Lower lobe of right lung (tissue), 2 donors: ENCODE measurements around the gene ETHE1. TPM values are rescaled to one million over a fixed set of nuclear protein-coding genes. Genes with fewer than 3 reads are reported as not detected.

Experiments
- ATAC-seq, 2 donors: fragments of 200-7000 bp; cut with Tn5 transposase; one replicate each; pipeline ENCODE4 v1.9.1; 2020 to 2022; ENCODE audit warnings: mild to moderate bottlenecking in 2 of 2, moderate library complexity in 2 of 2
- DNase-seq: peaks from one replicate; pipeline ENCODE4 v3.0.0-alpha.2; 2020
- H3K27ac ChIP-seq: fragments of 200-600 bp; one replicate; pipeline ENCODE4 v1.8.0; 2022
- H3K27me3 ChIP-seq: fragments of 200-600 bp; one replicate; pipeline ENCODE4 v1.8.0; 2022; ENCODE audit warnings: low read depth
- H3K36me3 ChIP-seq: fragments of 200-600 bp; one replicate; pipeline ENCODE4 v1.8.0; 2022; ENCODE audit warnings: mild to moderate bottlenecking
- H3K4me1 ChIP-seq: fragments of 200-600 bp; one replicate; pipeline ENCODE4 v1.8.0; 2022
- H3K4me3 ChIP-seq: fragments of 200-600 bp; one replicate; pipeline ENCODE4 v1.8.0; 2022; ENCODE audit warnings: mild to moderate bottlenecking
- H3K9me3 ChIP-seq: fragments of 200-600 bp; one replicate; pipeline ENCODE4 v1.8.0; 2022
- intact Hi-C: fragments of 100-400 bp; cut with DNase I; formaldehyde crosslinking; loops from one replicate; pipeline ENCODE4 v1.11.0; 2022
- total RNA-seq: library from RNA; stranded (reverse); fragmentation: NEBNext Ultra II Directional; extraction: Animal tissue kit (Norgen Biotek cat#: 25700); gene quantifications from one replicate; pipeline ENCODE4 v1.2.1, GENCODE V29; 2021
- TF ChIP-seq, protein P1 (sequence below): fragments of 200-600 bp; IDR thresholded peaks from one replicate; pipeline ENCODE4 v1.8.0; 2022; ENCODE audit warnings: antibody characterized with exemption, mild to moderate bottlenecking
- donor health status: DM: no; HTN: yes; CAD: no; lungs with severe emphysema.

The ETHE1 gene
- total RNA-seq, 1 donor from 2014 or later = 47.4 TPM

DNA sequence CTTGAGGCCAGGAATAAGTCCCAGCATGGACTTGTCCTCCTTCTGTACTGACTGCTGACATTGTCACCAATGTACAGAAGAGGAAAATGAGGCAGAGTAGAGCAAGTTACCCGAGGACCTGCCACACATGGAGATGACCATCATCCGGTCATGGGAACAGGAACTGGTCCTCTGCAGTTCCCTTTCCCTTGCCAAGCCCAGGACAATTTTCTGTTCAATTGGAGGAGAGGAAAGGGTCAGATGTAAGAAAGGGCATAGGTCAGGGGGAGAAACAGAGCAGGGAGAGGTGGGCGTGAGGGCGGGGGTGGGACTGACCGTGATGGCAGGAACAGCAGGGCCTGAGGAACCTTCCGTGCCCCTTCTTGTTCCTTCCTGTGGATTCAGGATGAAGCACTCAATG lies 41.0 kb downstream of the ETHE1 start:
- Histone ChIP-seq H3K27ac (no peak overlapping the region), H3K36me3 (no peaks in the 10 kb centered on the region), H3K4me1 (no peaks in the 10 kb centered on the region), H3K9me3 (no peaks in the 10 kb centered on the region), H3K27me3 (no peaks in the 10 kb centered on the region), H3K4me3 (no peak overlapping the region)
- ATAC-seq (peak in 1 of 2 donors; percentile 17), DNase-seq (no peak)
- TF ChIP-seq, protein P1, sequence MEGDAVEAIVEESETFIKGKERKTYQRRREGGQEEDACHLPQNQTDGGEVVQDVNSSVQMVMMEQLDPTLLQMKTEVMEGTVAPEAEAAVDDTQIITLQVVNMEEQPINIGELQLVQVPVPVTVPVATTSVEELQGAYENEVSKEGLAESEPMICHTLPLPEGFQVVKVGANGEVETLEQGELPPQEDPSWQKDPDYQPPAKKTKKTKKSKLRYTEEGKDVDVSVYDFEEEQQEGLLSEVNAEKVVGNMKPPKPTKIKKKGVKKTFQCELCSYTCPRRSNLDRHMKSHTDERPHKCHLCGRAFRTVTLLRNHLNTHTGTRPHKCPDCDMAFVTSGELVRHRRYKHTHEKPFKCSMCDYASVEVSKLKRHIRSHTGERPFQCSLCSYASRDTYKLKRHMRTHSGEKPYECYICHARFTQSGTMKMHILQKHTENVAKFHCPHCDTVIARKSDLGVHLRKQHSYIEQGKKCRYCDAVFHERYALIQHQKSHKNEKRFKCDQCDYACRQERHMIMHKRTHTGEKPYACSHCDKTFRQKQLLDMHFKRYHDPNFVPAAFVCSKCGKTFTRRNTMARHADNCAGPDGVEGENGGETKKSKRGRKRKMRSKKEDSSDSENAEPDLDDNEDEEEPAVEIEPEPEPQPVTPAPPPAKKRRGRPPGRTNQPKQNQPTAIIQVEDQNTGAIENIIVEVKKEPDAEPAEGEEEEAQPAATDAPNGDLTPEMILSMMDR = no peak
- intact Hi-C loops = no loop called here

DNA sequence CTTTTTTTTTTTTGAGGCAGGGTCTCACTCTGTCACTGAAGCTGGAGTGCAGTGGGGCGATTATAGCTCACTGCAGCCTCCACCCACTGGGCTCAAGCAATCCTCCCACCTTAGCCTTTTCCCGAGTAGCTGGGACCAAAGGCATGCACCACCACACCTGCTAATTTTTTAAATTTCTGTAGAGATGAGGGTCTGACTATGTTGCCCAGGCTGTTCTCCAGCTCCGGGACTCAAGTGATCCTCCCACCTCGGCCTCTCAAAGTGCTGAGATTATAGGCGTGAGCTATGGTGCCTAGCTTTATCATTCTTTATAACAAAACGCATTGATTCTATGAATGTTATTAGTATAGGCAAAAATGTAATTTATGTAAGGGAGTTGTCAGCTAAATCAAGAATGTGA lies 43.7 kb downstream of the ETHE1 start:
- Histone ChIP-seq H3K27ac (no peak overlapping the region), H3K36me3 (no peaks in the 10 kb centered on the region), H3K27me3 (no peaks in the 10 kb centered on the region), H3K4me1 (no peaks in the 10 kb centered on the region), H3K4me3 (no peak overlapping the region), H3K9me3 (no peaks in the 10 kb centered on the region)
- DNase-seq = no peak
- TF ChIP-seq, protein P1 = no peak
- ATAC-seq = no peak
- intact Hi-C loops = no loop called here

DNA sequence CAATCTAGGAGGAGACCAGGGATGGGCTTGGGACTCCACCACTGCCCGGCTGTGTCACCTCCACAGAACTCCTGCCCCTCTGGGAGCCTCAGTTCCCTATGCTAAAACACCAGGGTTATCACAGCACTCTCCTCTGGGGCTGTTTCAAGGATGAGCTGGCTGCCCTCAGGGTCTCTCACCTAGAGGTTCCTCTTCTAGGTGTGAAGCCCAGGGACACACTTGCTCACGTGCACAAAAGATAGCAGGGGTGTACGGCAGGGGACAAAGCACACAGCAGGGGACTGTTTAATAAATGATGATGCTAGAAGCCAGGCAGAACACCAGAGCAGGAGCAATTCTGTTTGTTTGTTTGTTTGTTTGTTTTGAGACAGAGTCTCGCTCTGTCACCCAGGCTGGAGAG lies 44.8 kb downstream of the ETHE1 start:
- Histone ChIP-seq H3K36me3 (no peaks in the 10 kb centered on the region), H3K4me1 (no peaks in the 10 kb centered on the region), H3K9me3 (no peaks in the 10 kb centered on the region), H3K27me3 (no peaks in the 10 kb centered on the region), H3K4me3 (no peak overlapping the region), H3K27ac (no peak overlapping the region)
- no peak for DNase-seq
- TF ChIP-seq, protein P1 = no peak
- intact Hi-C loops = no loop called here
- ATAC-seq = no peak

DNA sequence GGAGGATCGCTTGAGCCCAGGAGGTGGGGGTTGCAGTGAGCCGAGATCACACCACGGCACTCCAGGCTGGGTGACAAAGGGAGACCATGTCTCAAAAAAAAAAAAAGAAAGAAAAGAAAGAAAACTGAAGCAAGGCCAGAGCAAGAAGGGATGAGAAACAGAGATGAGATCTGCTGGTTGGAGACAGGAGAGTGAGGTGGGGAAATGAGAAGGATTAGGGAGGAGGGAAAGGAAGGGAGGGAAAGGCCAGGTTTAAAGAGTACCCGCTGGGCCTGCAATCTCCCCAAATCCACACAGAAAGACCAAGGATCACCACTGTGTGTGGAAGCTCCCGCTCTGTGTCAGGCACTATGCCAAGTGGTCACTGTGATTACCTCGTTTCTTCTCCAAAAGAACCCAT lies 45.3 kb downstream of the ETHE1 start:
- Histone ChIP-seq H3K4me1 (no peaks in the 10 kb centered on the region), H3K27ac (no peak overlapping the region), H3K36me3 (no peaks in the 10 kb centered on the region), H3K9me3 (no peaks in the 10 kb centered on the region), H3K27me3 (no peaks in the 10 kb centered on the region), H3K4me3 (no peak overlapping the region)
- DNase-seq (no peak), ATAC-seq (no peak)
- TF ChIP-seq, protein P1 = no peak
- intact Hi-C loops = no loop called here

DNA sequence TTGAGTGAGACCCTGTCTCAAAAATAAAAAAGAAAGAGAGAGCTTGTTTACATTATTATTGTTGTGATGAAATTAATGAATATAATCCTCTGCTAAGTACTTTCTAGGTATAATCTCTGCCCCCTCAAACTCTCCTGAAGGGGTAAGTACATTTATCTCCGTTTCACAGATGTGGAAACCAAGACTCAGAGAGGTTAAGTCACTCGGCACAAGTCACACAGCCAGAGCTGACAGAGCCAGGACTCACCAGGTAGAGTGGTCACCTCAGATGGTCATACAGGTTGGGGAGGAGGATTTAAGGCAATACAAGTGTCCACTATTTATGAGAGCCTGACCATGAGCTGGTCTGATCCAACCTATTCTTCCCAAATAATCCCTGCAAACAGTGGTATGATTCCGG lies 46.4 kb downstream of the ETHE1 start:
- TF ChIP-seq, protein P1 = no peak
- ATAC-seq = no peak
- intact Hi-C loops = no loop called here

DNA sequence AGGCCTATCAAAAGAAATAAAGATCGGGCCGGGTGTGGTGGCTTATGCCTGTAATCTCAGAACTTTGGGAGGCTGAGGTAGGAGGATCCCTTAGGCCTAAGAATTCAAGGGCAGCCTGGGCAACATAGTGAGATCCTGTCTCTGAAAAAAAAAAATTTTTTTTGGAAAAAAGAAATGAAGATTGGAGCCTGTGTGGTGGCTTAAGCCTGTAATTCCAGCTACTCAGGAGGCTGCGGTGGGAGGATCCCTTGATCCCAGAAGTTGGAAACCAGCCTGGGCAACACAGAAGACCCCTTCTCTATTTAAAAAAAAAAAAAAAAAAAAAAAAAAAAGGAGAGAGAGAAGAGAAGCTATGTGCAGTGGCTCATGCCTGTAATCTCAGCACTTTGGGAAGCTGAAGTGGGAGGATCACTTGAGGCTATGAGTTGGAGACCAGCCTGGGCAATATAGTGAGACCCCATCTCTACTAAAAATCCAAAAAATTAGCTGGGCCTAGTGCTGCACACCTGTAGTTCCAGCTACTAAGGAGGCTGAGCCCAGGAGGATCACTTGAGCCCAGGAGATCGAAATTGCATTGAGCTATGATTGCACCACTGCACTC lies 46.9 kb downstream of the ETHE1 start:
- TF ChIP-seq, protein P1 = no peak
- peaks cover 6% of the 10 kb centered on the region for H3K4me1 ChIP-seq
- H3K9me3 ChIP-seq = no peaks in the 10 kb centered on the region
- H3K36me3 ChIP-seq = no peaks in the 10 kb centered on the region
- ATAC-seq = no peak
- no peak overlapping the region for H3K27ac ChIP-seq
- intact Hi-C loops = no loop called here
- no peaks in the 10 kb centered on the region for H3K27me3 ChIP-seq
- no peak for DNase-seq
- H3K4me3 ChIP-seq = no peak overlapping the region

More for the DNA sequence above, 46.4 kb downstream of the ETHE1 start:
- Histone ChIP-seq H3K27me3 (no peaks in the 10 kb centered on the region), H3K27ac (no peak overlapping the region), H3K4me3 (no peak overlapping the region), H3K4me1 (peaks cover 3% of the 10 kb centered on the region), H3K9me3 (no peaks in the 10 kb centered on the region), H3K36me3 (no peaks in the 10 kb centered on the region)
- DNase-seq = no peak
